HG02884 (cell line): ENCODE data around the gene LDB3.
"Not testable (repeated sequence)": the region's sequence is repeated elsewhere in the genome, so short reads cannot be mapped to it uniquely, and the experiment has no call there.

Experiments used
- ATAC-seq: cut with Tn5 transposase; IDR thresholded peaks from one replicate; pipeline ENCODE4 v1.9.1; 2021; ENCODE audit warnings: mild to moderate bottlenecking, moderate library complexity; ENCODE audit not compliant: unreplicated experiment

Gene LDB3

DNA sequence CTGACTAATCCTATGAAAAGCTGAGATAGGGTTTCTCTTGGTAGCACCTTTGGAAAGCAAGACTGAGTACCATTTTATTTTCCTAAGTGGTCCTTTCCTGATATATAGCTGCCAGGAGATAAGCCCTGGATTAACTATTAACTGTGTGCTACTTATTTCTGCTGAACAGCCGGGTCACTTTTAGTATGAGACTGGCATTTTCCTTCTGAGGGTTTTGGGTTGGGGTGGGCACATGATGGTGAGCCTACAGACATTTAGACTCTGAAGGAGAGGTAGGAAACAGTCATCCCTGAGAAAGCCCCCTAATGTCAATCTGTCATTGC lies 58.3 kb downstream of the LDB3 start:
- ATAC-seq = no peak

DNA sequence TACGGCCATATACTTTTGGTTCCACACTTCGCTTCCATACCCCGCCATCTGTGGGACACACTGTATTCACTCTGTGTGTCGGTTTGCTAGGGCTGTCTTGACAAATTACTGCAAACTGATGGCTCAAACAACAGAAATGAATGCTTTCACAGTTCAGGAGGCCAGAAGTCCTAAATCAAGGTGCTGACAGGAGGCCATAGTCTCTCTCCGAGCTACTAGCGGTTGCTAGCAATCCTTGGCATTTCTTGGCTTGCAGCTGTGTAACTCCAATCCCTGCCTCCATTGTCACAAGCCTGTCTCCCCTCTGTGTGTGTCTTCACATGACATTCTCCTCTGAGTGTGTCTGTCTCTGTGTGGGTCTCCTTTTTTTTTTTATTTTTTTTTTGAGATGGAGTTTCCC lies 59.2 kb downstream of the LDB3 start:
- no peak for ATAC-seq

DNA sequence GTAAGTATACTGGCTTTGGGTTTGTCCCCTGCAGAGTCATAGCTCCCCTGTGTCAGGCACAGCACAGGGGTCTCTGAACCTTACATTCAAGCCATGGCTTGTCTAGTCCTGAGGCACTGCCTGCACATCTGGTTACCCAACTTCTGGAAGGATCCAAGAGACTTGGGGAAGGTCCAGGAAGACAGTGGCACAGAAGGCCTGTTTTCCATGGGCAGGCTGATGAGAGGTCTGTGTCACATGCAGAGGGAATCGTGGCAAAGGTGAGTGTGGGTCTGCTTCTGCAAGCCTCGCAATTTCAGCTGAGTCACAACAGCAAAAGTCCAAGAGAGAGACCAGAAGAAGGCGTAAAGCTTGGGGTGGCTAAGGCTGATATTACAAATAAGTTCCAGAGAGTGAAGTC lies 59.7 kb downstream of the LDB3 start:
- ATAC-seq = no peak

DNA sequence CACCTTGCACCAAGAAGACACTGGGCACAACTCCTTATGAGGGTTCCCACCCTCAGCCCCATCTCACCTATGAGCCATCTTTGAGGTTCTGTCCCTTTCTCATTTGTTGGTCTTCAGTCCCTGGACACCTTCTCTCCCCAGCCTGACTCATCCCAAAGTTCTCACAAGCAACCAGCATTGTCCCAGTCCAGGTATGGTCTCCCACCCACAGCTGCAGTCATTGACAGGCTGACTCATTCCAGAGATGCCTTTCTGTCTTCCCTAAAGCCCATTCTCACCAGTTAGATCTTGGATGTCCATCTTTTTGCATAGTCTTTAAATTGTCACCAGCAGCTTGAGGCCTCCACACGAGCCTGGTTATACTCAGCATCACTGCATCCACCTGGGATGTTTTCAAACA lies 61.4 kb downstream of the LDB3 start:
- ATAC-seq = no peak

DNA sequence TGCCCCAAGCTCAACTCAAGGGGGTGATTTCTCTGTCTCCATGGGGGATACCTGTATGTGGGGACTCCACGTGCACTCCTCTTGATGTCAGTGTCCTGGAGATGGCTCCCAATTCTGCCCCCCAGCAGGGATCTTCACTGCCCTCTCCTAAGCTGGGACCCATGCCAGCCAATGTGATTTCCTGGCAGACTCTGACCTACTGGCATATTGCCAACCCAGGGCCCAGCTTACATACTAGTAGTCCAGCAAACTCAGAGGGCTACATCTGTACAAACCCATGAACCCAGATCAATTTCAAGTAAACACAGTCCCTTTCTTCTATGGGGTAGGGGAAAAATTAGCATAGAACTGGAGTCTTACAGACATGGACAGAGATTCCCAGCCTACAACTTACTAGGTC lies 61.9 kb downstream of the LDB3 start:
- no peak for ATAC-seq

DNA sequence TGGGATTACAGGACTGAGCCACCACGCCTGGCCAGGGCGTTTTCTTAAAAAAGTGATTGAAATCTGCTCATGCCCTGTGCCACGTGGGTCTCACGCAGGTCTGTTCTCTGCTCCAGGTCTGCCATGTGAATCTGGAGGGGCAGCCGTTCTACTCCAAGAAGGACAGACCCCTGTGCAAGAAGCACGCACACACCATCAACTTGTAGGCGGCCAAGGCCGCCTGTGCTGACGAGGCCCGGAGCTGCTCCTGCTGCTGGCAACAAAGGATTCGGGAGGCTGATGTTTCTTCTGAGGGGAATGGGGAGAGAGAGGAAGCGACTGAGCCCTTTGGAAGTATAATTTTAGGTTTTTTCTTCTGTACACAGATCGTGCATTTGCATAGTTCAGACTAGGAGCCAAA lies 64.5 kb downstream of the LDB3 start:
- ATAC-seq = no peak

DNA sequence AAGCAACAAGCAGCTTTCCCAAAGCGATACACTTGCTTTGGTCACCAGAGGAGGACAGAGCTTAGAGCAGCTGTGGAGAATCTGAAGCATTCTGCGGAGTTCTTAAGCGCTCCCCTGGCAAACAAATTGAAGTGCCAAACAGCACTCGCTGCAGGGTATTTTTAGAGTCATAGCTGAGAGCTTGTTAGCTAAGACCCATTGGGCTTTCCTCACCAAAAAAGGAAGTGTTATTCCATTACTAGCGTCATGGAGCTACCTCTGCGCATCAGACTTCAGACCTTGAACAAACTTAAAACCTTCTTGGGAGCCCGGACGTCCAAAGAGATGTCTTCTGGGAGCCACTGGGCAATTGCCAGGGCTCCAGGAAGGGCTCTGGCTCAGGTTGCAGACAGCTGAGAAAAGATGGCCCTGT lies 65.0 kb downstream of the LDB3 start:
- ATAC-seq = no peak

DNA sequence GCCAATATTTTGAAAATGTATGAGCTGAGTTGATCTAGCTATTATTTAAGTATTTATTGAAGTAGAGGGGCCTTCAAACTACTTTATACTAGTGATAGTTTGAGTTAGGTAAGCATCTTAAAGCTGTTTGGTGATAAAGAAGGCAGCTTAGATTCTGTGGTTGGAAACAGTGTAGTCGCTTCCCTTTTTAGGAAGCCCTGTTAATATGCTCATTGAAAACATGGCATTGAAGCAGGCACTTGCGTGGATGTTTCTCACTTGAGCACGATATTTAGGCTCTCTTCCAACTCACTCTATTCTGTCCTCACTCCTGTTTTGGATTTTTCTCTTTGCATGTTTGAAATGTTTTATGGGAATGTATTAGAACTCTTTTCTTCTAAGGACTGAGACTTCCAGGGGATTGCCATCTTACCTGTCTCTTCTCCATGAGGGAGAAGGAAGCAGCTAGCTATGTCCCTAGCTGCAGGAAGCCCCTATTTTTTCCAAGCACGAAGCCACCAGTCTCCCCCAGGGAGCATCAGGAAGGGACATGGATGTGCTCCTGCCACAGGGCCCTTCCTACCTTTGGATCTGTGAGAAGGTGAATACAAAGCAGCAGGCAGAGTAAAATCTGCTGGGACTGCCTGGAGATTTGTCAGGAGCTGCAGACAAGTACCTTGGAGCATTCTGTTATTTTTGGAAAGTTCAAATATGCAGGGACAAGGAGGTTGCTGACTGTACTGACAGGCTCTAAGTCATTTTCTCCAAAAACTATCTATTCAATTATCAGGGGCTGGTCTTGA lies 66.1 kb downstream of the LDB3 start:
- no peak for ATAC-seq

DNA sequence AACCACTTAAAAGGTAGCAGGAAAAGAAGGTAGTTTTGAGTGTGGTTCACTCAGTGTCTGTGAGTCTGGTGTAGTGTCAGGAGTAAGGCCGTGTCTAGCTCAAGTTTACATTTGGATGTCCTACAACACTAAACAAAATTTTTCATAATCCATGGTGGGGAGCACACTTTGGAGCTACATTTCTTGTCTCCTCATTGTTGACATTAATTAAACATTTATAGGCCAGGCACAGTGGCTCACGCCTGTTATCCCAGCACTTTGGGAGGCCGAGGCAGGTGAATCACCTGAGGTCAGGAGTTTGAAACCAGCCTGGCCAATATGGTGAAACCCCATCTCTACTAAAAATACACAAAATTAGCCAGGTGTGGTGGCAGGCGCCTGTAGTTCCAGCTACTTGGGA lies 67.0 kb downstream of the LDB3 start:
- not testable (repeated sequence) for ATAC-seq

DNA sequence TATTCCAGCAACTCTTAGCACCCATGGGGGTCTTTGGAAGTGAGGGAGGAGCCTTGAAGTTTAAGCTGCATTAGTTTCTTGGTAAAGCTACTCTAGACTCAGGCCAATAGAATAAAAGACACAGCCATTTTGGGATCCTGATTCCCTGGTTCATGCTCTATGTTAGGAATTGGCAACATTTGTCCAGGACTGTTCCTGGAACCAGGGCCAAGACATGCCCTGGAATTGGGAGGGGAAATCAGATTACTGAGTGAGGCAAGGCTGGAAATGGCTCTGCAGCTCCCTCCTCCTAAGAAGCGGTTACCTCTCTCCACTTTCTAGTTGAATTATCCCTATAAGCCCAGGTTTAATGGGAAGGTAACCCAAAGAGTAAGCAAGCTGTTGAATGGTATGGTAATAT lies 73.9 kb downstream of the LDB3 start:
- ATAC-seq = no peak

DNA sequence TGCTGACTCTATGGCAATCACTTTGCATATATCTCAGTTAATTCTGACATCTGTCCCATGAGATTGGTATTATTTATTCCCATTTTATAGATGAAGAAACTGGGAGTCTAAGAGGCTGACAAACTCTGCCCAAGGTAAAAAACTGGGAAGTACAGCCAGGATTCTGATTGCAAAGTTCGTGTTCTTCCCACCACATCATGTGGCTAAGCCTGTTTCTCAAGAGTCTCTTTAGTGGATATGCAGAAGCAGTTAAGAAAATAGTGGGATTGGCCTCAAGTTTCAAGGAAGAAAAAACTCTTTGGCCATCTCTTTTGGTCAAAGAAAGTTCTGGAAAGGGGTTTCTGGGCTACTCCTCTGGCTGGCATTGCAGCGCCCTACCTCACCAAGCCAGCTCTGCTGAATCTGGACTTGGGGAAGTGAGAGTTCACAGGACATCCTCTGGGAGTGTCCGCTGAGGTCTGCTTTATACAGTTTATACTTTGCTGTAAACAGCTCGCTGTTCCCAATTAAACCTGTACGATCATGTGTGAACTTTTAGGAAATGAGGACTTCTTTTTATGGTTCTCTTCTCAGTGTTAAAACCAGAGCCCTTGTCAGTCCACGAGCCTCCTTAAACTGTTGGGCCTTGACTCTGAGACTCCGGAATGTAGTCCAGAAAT lies 75.9 kb downstream of the LDB3 start:
- no peak for ATAC-seq

DNA sequence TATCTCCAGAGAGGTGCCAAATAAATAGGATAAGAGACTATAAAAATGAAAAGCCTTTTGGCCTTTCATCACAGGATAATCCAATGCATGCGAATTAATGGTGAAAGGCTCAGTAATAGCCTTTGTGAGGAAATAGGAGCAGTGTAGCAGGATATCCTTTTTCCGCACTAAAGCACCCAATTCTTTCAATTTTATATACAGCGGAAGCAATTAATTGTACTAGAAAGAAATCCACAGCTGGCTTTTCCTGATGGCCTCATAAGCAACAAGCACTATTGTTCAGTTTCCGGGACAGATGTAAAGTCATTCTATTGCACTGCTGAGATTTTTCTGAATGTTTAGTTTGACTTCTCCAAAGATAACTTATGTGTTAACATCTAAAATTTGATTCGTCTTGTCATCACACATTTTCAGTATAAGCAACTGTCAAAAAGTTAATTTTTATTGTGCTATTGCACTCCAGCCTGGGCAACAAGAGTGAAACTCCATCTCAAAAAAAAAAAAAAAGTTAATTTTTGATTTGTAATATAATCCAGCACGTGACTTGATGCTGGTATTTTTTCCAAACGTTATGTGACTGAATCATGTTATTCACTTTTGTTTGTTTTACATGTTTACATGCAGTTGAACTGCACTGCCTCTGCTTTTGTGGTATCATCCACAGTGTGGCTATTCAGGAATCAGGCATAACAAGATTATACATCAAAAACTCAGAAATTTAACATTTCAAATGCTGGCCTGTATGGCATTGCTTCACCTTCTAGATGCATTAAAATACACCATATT lies 79.7 kb downstream of the LDB3 start:
- ATAC-seq = no peak

DNA sequence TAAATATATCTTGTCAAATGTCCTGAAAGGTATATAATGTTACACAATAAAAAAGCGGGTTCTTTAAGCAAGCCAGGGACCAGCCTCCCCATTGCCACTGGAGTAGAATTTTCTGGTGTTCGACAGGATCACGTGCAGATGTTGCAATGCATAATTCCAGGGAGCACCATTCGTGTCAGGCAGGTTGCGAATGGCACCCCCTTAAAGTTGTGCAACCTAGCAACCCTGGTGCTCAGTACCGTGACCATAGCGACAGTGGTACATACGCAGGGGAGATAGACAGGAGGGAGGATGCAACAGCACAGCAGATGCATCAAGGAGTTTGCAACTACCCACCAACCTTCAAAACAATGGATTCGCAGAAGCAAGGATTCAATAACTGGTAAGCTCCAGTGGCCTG lies 81.5 kb downstream of the LDB3 start:
- no peak for ATAC-seq

DNA sequence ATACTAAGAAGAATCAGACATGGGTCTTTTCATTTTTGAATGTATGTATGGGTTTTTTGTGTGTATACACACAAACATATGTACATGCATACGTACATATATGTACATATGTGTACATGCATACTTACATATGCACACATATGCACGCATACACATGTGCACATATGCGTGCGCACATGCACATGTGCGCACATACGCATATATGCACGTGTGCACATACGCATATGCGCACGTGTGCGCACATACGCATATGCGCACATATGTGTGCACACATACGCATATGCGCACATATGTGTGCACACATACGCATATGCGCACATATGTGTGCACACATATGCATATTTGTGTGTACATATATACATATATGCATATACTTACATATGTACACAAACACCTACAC lies 83.2 kb downstream of the LDB3 start:
- no peak for ATAC-seq

DNA sequence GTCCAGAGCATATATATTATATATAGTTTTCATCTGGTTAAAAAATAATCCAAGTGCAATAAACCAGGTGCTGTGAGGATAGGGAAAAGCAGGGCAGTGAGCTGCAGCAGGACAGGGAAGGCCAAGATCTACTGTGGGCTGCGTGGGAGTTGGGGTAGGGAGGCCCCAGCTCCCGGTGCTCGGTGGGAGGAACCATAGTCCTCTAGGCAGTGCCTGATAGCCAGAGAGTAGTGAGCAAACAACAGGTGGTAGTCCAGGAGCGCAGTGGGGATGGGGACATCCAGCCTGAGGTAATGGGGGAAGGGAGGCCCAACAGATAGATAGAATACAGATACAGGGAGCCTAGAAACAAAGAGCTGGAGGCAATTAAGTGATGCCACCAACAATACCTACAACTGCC lies 84.0 kb downstream of the LDB3 start:
- no peak for ATAC-seq

DNA sequence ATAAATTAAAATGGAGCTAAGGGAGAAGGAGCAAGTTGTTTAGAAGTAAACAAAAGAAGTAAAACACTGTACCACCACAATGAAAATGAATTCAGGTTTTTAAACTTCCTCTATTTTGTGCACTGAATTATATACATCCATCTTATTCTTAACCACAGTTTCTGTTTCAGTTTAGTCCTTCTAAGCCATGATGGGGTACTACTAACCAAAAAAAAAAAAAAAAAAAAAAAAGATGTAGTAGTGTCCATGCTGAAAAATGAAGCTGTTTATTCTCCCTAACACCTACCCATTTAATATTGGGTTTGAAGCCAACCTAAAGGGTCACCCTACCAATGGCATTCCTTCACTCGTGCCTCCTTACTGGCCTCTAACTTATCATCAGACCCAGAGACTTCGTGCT lies 84.7 kb downstream of the LDB3 start:
- no peak for ATAC-seq

DNA sequence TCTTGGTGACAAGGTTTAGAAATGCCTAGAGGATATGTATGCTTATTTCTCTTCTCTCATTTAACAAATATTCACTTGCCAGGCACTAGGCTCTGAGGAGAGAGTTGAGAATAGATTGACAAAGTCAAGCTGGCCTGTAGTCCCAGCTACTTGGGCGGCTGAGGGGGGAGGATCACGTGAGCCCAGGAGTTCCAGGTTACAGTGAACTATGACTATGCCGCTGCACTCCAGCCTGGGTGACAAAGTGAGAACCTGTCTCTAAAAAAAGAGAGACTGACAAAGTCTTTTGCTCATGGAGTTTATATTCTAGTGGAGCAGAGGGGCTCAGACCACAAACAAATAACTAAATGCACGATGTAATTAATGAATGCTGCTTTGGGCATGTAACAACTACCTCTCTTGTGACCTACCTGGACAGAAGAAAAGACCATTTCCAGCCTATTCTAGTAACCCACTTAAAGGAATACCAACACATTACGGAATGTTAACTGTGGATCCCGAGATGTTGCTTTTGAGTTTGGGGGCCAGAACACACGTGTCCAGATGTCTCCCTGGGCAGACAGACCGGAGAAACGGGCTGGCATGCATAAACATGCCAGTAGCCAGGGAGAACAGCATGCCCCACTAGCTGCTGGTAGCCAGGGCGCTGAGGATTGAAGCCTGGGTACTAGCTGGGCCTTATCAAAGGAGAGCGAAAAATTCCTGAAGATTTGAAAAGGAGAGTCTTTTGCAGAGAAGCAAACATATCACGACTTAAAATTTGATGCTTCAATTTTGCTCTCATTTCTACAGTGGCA lies 85.5 kb downstream of the LDB3 start:
- ATAC-seq = no peak

DNA sequence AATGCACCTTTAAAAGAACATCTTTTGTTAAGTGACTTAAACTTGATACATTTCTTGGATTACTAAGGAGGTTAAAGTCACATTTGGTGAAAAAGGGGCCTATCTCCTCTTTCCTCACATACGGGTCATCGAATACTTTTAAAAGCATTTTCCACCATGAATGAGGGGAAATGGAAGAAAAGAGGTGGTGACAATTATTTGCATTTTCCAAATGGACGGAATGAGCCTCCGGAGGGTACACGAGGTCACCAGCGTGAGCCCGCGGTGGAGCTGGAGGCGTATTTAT lies 87.1 kb downstream of the LDB3 start:
- ATAC-seq = no peak

DNA sequence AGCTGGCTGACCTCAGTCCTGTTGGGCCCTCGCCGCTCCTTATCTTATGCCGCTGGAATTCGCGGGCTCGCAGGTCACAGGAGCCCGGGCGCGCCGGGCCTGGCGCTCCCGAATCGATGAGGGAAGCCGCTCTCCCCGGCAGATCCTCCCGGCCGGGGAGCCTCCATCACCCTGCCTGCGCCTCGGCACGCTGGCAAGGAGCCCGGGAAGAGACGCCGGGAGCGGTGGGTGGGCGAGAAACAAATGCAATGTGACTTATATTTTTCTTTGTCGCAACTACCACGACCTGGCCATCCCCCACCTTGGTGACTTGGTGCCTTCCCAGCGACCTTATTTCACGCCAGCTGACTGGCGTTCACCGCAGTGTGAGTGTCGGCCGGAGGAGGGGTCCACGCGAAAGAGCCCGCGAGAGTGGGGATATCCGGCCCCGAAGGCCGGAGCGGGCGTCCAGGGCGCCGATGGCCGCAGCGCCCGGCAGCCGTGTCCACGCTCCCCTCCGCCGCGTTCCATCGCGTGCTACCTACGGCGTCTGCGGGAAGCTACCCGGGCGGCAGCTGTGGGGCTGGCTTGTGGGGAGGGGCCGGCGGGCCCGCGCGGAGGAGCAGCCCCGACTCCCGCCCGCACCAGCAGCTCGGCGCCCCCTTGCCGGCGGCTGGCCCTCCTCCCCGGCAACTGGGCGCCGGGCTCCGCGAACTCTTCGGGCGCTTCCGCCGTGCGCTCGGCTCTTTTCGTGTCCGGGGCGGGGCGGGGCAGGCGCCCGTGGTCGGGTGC lies 87.6 kb downstream of the LDB3 start:
- ATAC-seq = peak; percentile 65

DNA sequence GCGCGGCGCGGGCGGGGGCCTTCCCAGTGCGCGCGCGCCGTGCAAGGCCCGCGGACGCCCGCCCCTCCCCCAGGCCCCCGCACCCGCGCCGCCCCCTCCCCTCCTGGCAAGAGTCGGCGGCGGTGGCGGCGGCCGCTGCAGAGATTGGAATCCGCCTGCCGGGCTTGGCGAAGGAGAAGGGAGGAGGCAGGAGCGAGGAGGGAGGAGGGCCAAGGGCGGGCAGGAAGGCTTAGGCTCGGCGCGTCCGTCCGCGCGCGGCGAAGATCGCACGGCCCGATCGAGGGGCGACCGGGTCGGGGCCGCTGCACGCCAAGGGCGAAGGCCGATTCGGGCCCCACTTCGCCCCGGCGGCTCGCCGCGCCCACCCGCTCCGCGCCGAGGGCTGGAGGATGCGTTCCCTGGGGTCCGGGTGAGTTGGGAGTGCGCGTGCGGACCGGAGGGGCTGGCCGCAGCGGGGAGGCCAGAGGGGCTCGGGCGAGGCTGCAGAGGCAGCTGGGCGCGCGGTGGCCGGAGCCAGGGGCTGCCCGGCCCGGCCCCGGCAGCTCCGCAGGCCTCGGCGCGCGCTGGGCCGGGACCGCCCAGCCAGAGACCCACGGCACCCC lies 88.3 kb downstream of the LDB3 start, which contains the start of gene BMPR1A:
Gene BMPR1A (plus strand): TSS at position 109 of the 602 bp plus-strand sequence. CDS start 119,400 bp downstream, outside the sequence.
- ATAC-seq = peak; percentile 29
